Endothelial cell of umbilical vein (primary cell): ENCODE measurements around the gene RBM26. TPM values are rescaled to one million over a fixed set of nuclear protein-coding genes. Genes with fewer than 3 reads are reported as not detected.

Experiments
- BruUV-seq: library from RNA; stranded (reverse); fragments of 400-500 nt; replicated peaks from 2 replicates; lab custom pipeline; 2021; lab: Mats Ljungman, UMichigan
- CTCF ChIA-PET: fragments of 300-600, 350-600 bp; sonication (Branson Sonifier 250); formaldehyde crosslinking; loops from one replicate; lab custom pipeline; 2021; ENCODE audit warnings: antibody characterized with exemption, inconsistent platforms; lab: Charles Lee
- POLR2A ChIA-PET: fragments of 300-600, 350-600 bp; sonication (Branson Sonifier 250); formaldehyde crosslinking; loops from one replicate; lab custom pipeline; 2021; ENCODE audit warnings: antibody characterized with exemption, inconsistent platforms; lab: Charles Lee
- DNase-seq: peaks from one replicate; pipeline ENCODE4 v3.0.0-alpha.2; 2011; ENCODE audit warnings: low read depth, low spot score
- FAIRE-seq: peaks from 2 replicates; lab custom pipeline; 2011; peaks lifted over from hg19 to GRCh38; lab: Jason Lieb, UNC
- H2AFZ ChIP-seq: 2 replicates; pipeline ENCODE4 v1.6.0; 2012; ENCODE audit warnings: low read depth, low read length, control low read depth, inconsistent platforms
- H3K27ac ChIP-seq: 2 replicates; pipeline ENCODE4 v1.5.1; 2011; ENCODE audit warnings: low read depth, mild to moderate bottlenecking, control low read depth, low read length, moderate library complexity; ENCODE audit not compliant: insufficient read depth
- H3K27me3 ChIP-seq, 2 experiments: 2 replicates each; pipeline versions ENCODE4 v1.6.0 to v1.6.1; 2011; ENCODE audit warnings: low read length in 2 of 2, mixed read lengths in 1 of 2; ENCODE audit not compliant: control insufficient read depth in 2 of 2, insufficient read depth in 2 of 2
- H3K36me3 ChIP-seq, 2 experiments: 2 replicates in 1 of 2; 3 replicates in 1 of 2; pipeline ENCODE4 v1.5.1; 2011; ENCODE audit warnings: low read length in 2 of 2, mild to moderate bottlenecking in 1 of 2, moderate library complexity in 1 of 2; ENCODE audit not compliant: control insufficient read depth in 2 of 2, insufficient read depth in 2 of 2; ENCODE audit errors: extremely low read depth in 1 of 2
- H3K4me1 ChIP-seq: 3 replicates; pipeline ENCODE4 v1.5.1; 2011; ENCODE audit warnings: mild to moderate bottlenecking, low read length; ENCODE audit not compliant: control insufficient read depth, insufficient read depth; ENCODE audit errors: extremely low read depth
- H3K4me2 ChIP-seq: 2 replicates; pipeline ENCODE4 v1.6.1; 2011; ENCODE audit warnings: low read length, control low read depth, mixed read lengths; ENCODE audit not compliant: insufficient read depth
- H3K4me3 ChIP-seq, 3 experiments: fragments of 200-600 bp in 1 of 3; sonication (generic), shearing (Covaris generic) in 1 of 3; replicated peaks in 1 of 3; 2 replicates each; pipeline ENCODE4 v1.5.1; 2011 to 2016; ENCODE audit warnings: control low read depth in 3 of 3, low read length in 3 of 3, mild to moderate bottlenecking in 2 of 3, inconsistent platforms in 1 of 3, low read depth in 1 of 3, moderate library complexity in 1 of 3; ENCODE audit not compliant: insufficient read depth in 1 of 3
- H3K79me2 ChIP-seq: 2 replicates; pipeline ENCODE4 v1.6.0; 2012; ENCODE audit warnings: low read length, inconsistent platforms; ENCODE audit not compliant: control insufficient read depth, insufficient read depth
- H3K9ac ChIP-seq: replicated peaks from 2 replicates; pipeline ENCODE3; 2011; ENCODE audit warnings: low read length, control low read depth; ENCODE audit not compliant: insufficient read depth; ENCODE audit errors: extremely low read depth
- H3K9me1 ChIP-seq: replicated peaks from 3 replicates; pipeline ENCODE4 v1.6.0; 2011; ENCODE audit warnings: mild to moderate bottlenecking, low read length; ENCODE audit not compliant: control insufficient read depth, insufficient read depth; ENCODE audit errors: extremely low read depth
- H3K9me3 ChIP-seq: replicated peaks from 2 replicates; pipeline ENCODE4 v1.5.1; 2012; ENCODE audit warnings: low read length, inconsistent platforms; ENCODE audit not compliant: control insufficient read depth, insufficient read depth
- H4K20me1 ChIP-seq: replicated peaks from 2 replicates; pipeline ENCODE3; 2011; ENCODE audit warnings: mild to moderate bottlenecking, low read length; ENCODE audit not compliant: control insufficient read depth, insufficient read depth; ENCODE audit errors: extremely low read depth
- CTCF ChIP-seq, 2 donors: IDR thresholded peaks; 1 replicate in 1 of 2; 2 replicates in 1 of 2; pipeline ENCODE4 v1.5.1; 2011; ENCODE audit warnings: low read length in 2 of 2, mild to moderate bottlenecking in 2 of 2, moderate library complexity in 2 of 2, control low read depth in 1 of 2, inconsistent platforms in 1 of 2, low read depth in 1 of 2; ENCODE audit not compliant: insufficient read depth in 1 of 2; ENCODE audit errors: extremely low read depth in 1 of 2
- EZH2 ChIP-seq: IDR thresholded peaks from 2 replicates; pipeline ENCODE4 v1.6.1; 2012; ENCODE audit warnings: borderline replicate concordance, low read depth, mild to moderate bottlenecking, moderate library complexity, low read length, inconsistent platforms; ENCODE audit not compliant: severe bottlenecking
- FOS ChIP-seq: IDR thresholded peaks from 2 replicates; pipeline ENCODE4 v1.6.1; 2011; ENCODE audit warnings: mild to moderate bottlenecking, low read length, moderate library complexity, borderline replicate concordance; ENCODE audit not compliant: insufficient read depth
- GATA2 ChIP-seq: IDR thresholded peaks from 2 replicates; pipeline ENCODE4 v1.7.0; 2011; ENCODE audit warnings: low read depth, mild to moderate bottlenecking, moderate library complexity, mixed read lengths, low read length; ENCODE audit not compliant: insufficient read length, insufficient read depth
- JUN ChIP-seq: IDR thresholded peaks from 2 replicates; pipeline ENCODE4 v1.6.1; 2011; ENCODE audit warnings: borderline replicate concordance, low read depth; ENCODE audit not compliant: insufficient read length, insufficient read depth
- MYC ChIP-seq: IDR thresholded peaks from one replicate; pipeline ENCODE4 v1.6.1; 2011; ENCODE audit warnings: mild to moderate bottlenecking, low read depth, low read length
- POLR2A ChIP-seq: IDR thresholded peaks from 2 replicates; pipeline ENCODE4 v1.6.1; 2012; ENCODE audit warnings: low read depth, mild to moderate bottlenecking, control low read depth, low read length
- POLR2AphosphoS5 ChIP-seq: IDR thresholded peaks from 2 replicates; pipeline ENCODE4 v1.6.1; 2012; ENCODE audit warnings: low read depth, mild to moderate bottlenecking, control low read depth, low read length, moderate library complexity; ENCODE audit not compliant: insufficient read depth
- dilution Hi-C: fragments of 300-500 bp; cut with MboI; formaldehyde crosslinking; loops from one replicate; pipeline ENCODE4 v1.15.0; 2019; ENCODE audit warnings: low sequenced_read_pairs; ENCODE audit not compliant: extremely low pct_ligation_motif_present
- intact Hi-C: fragments of 100-400 bp; cut with micrococcal nuclease; formaldehyde crosslinking; loops from one replicate; pipeline ENCODE4 v1.10.0; 2022
- polyA plus RNA-seq, 4 experiments: library from polyadenylated mRNA; depleted of rRNA in 3 of 4; stranded (reverse) in 3 of 4; unstranded in 1 of 4; fragments of >200 nt; gene quantifications; 2 replicates each; pipeline versions ENCODE4 v1.2.1 to v1.2.3, GENCODE V29; 2011 to 2012; ENCODE audit warnings: missing spikeins in 1 of 4
- total RNA-seq: library from RNA; stranded (reverse); gene quantifications from 2 replicates; pipeline ENCODE4 v1.2.3, GENCODE V29; 2021
- TF ChIP-seq, protein P1 (sequence below): IDR thresholded peaks from 2 replicates; pipeline ENCODE4 v1.6.1; 2011; ENCODE audit not compliant: insufficient read depth, insufficient read length

RBM26 gene
- total and polyA plus RNA-seq, 2 donors (not counting 3 experiments of a cell fraction or from before 2014, with no cell fraction given), result 14.8 to 54.3 TPM

GRCh38 chr13:79435561-79435990 lies 29.5 kb upstream of the RBM26 start:
- CTCF ChIA-PET, result interaction anchor here (1.6 to 2.0 kb wide), 3 partner anchors 11 to 106 kb away, joined by 7 to 14 read pairs (median 9); no protein-coding TSS in a partner anchor
- intact Hi-C loops, result no loop called here
- H3K27ac ChIP-seq, result no peak overlapping the region

More at GRCh38 chr13:79435561-79435990, 29.5 kb upstream of the RBM26 start:
- FAIRE-seq (no peak), DNase-seq (peak; percentile 46)
- no peaks in the 10 kb centered on the region for H3K79me2 ChIP-seq
- POLR2A ChIA-PET, result no interaction called here
- no TSS peak for BruUV-seq
- no peaks in the 10 kb centered on the region for H3K36me3 ChIP-seq
- H3K9me3 ChIP-seq, result no peaks in the 10 kb centered on the region
- H3K4me2 ChIP-seq, result no peak overlapping the region
- no peaks in the 10 kb centered on the region for H3K4me1 ChIP-seq
- no peaks in the 10 kb centered on the region for H3K9me1 ChIP-seq
- dilution Hi-C loops, result no loop called here
- no peak overlapping the region for H3K4me3 ChIP-seq
- H3K27me3 ChIP-seq, result no peaks in the 10 kb centered on the region
- TF ChIP-seq MYC, result no peak
- TF ChIP-seq, protein P1, sequence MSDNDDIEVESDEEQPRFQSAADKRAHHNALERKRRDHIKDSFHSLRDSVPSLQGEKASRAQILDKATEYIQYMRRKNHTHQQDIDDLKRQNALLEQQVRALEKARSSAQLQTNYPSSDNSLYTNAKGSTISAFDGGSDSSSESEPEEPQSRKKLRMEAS, result no peak
- no peak for TF ChIP-seq EZH2
- no peak for TF ChIP-seq POLR2AphosphoS5
- no peak for TF ChIP-seq FOS
- no peak for TF ChIP-seq CTCF (IDR thresholded peaks at IDR 0.05; ENCODE audit: extremely low read depth in 1 of 2, insufficient read depth in 1 of 2, low read depth in 1 of 2, low read length in 2 of 2)
- no peak for TF ChIP-seq JUN
- TF ChIP-seq GATA2, result no peak
- TF ChIP-seq POLR2A, result no peak
- H4K20me1 ChIP-seq, result no peaks in the 10 kb centered on the region
- H3K9ac ChIP-seq, result no peak overlapping the region
- H2AFZ ChIP-seq, result no peak overlapping the region
